ENCODE results near the gene EPS8L2. TPM values are rescaled to one million over a fixed set of nuclear protein-coding genes. Genes with fewer than 3 reads are reported as not detected.

EPS8L2 gene
- total RNA-seq, 1 donor from 2014 or later, result 2.6 TPM

- peaks cover 2% of the 10 kb centered on the region for H3K27me3 Mint-ChIP-seq (ENCODE audit: low read depth)
- H3K27ac Mint-ChIP-seq (ENCODE audit: unreplicated experiment), result no peak overlapping the region
- TF ChIP-seq CTCF (conservative IDR thresholded peaks at IDR 0.05), result no peak
- no peaks in the 10 kb centered on the region for H3K4me1 Mint-ChIP-seq
- peaks cover 5% of the 10 kb centered on the region for H3K36me3 Mint-ChIP-seq (ENCODE audit: low read depth)
- H3K9me3 Mint-ChIP-seq, result no peaks in the 10 kb centered on the region
- peak overlapping the region; percentile 45 for H3K4me3 Mint-ChIP-seq
- DNase-seq (ENCODE audit: low read depth, low spot score), result no peak
Observed at GRCh38 chr11:766936-767210, 60.8 kb downstream of the EPS8L2 start.

- no peaks in the 10 kb centered on the region for H3K9me3 Mint-ChIP-seq
- no peaks in the 10 kb centered on the region for H3K4me1 Mint-ChIP-seq
- H3K4me3 Mint-ChIP-seq, result peak overlapping the region; percentile 45
- H3K27ac Mint-ChIP-seq (ENCODE audit: unreplicated experiment), result no peak overlapping the region
- TF ChIP-seq CTCF (conservative IDR thresholded peaks at IDR 0.05), result no peak
- no peak for DNase-seq (ENCODE audit: low read depth, low spot score)
- peaks cover 5% of the 10 kb centered on the region for H3K36me3 Mint-ChIP-seq (ENCODE audit: low read depth)
- peaks cover 2% of the 10 kb centered on the region for H3K27me3 Mint-ChIP-seq (ENCODE audit: low read depth)
Observed at GRCh38 chr11:767238-767637, 61.2 kb downstream of the EPS8L2 start.

- no peaks in the 10 kb centered on the region for H3K27me3 Mint-ChIP-seq (ENCODE audit: low read depth)
- H3K27ac Mint-ChIP-seq (ENCODE audit: unreplicated experiment), result no peak overlapping the region
- DNase-seq (ENCODE audit: low read depth, low spot score), result no peak
- peaks cover 3% of the 10 kb centered on the region for H3K36me3 Mint-ChIP-seq (ENCODE audit: low read depth)
- peaks cover 6% of the 10 kb centered on the region for H3K4me1 Mint-ChIP-seq
- no peak overlapping the region for H3K4me3 Mint-ChIP-seq
- TF ChIP-seq CTCF (conservative IDR thresholded peaks at IDR 0.05), result no peak
- no peaks in the 10 kb centered on the region for H3K9me3 Mint-ChIP-seq
Observed at GRCh38 chr11:769887-770641, 64.0 kb downstream of the EPS8L2 start.

- no peaks in the 10 kb centered on the region for H3K9me3 Mint-ChIP-seq
- TF ChIP-seq CTCF (conservative IDR thresholded peaks at IDR 0.05), result no peak
- no peak overlapping the region for H3K4me3 Mint-ChIP-seq
- no peak overlapping the region for H3K27ac Mint-ChIP-seq (ENCODE audit: unreplicated experiment)
- DNase-seq (ENCODE audit: low read depth, low spot score), result no peak
- H3K36me3 Mint-ChIP-seq (ENCODE audit: low read depth), result peaks cover 3% of the 10 kb centered on the region
- H3K4me1 Mint-ChIP-seq, result peaks cover 13% of the 10 kb centered on the region
- H3K27me3 Mint-ChIP-seq (ENCODE audit: low read depth), result no peaks in the 10 kb centered on the region
Observed at GRCh38 chr11:770642-771616, 64.9 kb downstream of the EPS8L2 start.

GRCh38 chr11:771617-772204 is 65.7 kb downstream of the EPS8L2 start:
- Mint-ChIP-seq H3K4me3 (no peak overlapping the region), H3K36me3 (ENCODE audit: low read depth) (peaks cover 1% of the 10 kb centered on the region), H3K27ac (ENCODE audit: unreplicated experiment) (no peak overlapping the region), H3K27me3 (ENCODE audit: low read depth) (no peaks in the 10 kb centered on the region), H3K4me1 (peaks cover 18% of the 10 kb centered on the region), H3K9me3 (no peaks in the 10 kb centered on the region)
- DNase-seq (ENCODE audit: low read depth, low spot score), result no peak
- no peak for TF ChIP-seq CTCF (conservative IDR thresholded peaks at IDR 0.05)
